Activated naive CD4-positive, alpha-beta T cell treated with Interleukin-2 at 50 U/mL for 16 hours (primary cell): ENCODE results near the gene ALDH8A1.

Experiments used
- DNase-seq: peaks from one replicate; pipeline ENCODE4 v3.0.0-alpha.2; 2020

The ALDH8A1 gene

GRCh38 chr6:134949927-134950326 lies at the start of gene ALDH8A1:
TSS of gene ALDH8A1 (minus strand) at chr6:134950101. CDS start at chr6:134950053, 48 bp downstream.
- no peak for DNase-seq

- DNase-seq, result no peak
Observed at GRCh38 chr6:134999107-134999506, 49.2 kb upstream of the ALDH8A1 start.

- DNase-seq, result no peak
Observed at GRCh38 chr6:134997133-134997995, 47.5 kb upstream of the ALDH8A1 start.

- DNase-seq, result no peak
Observed at GRCh38 chr6:134995536-134995935, 45.6 kb upstream of the ALDH8A1 start.

GRCh38 chr6:134994431-134994830 lies 44.5 kb upstream of the ALDH8A1 start:
- no peak for DNase-seq

- DNase-seq, result no peak
Observed at GRCh38 chr6:134992155-134992554, 42.3 kb upstream of the ALDH8A1 start.

GRCh38 chr6:134990262-134990661 lies 40.4 kb upstream of the ALDH8A1 start:
- DNase-seq, result no peak

GRCh38 chr6:134984821-134985220 lies 34.9 kb upstream of the ALDH8A1 start:
- no peak for DNase-seq

- DNase-seq, result no peak
Observed at GRCh38 chr6:134983823-134984222, 33.9 kb upstream of the ALDH8A1 start.

- no peak for DNase-seq
Observed at GRCh38 chr6:134982161-134982560, 32.3 kb upstream of the ALDH8A1 start.

- DNase-seq, result no peak
Observed at GRCh38 chr6:134980846-134981245, 30.9 kb upstream of the ALDH8A1 start.

GRCh38 chr6:134979142-134979541 lies 29.2 kb upstream of the ALDH8A1 start:
- peak; percentile 65 for DNase-seq

GRCh38 chr6:134974370-134974769 lies 24.5 kb upstream of the ALDH8A1 start:
- DNase-seq, result no peak

GRCh38 chr6:134967711-134968110 lies 17.8 kb upstream of the ALDH8A1 start:
- no peak for DNase-seq

- DNase-seq, result no peak
Observed at GRCh38 chr6:134964451-134965203, 14.7 kb upstream of the ALDH8A1 start.

GRCh38 chr6:134962421-134962820 lies 12.5 kb upstream of the ALDH8A1 start:
- no peak for DNase-seq

GRCh38 chr6:134961366-134961765 lies 11.5 kb upstream of the ALDH8A1 start:
- no peak for DNase-seq

GRCh38 chr6:134959603-134960002 lies 9.7 kb upstream of the ALDH8A1 start:
- no peak for DNase-seq

GRCh38 chr6:134956676-134957075 lies 6.8 kb upstream of the ALDH8A1 start:
- DNase-seq, result no peak

GRCh38 chr6:134956032-134956431 lies 6.1 kb upstream of the ALDH8A1 start:
- no peak for DNase-seq

- no peak for DNase-seq
Observed at GRCh38 chr6:134954272-134955000, 4.5 kb upstream of the ALDH8A1 start.

GRCh38 chr6:134951494-134952263 lies 1.8 kb upstream of the ALDH8A1 start:
- no peak for DNase-seq

- no peak for DNase-seq
Observed at GRCh38 chr6:134950482-134950881, 581 bp upstream of the ALDH8A1 start.
